Thoracic aorta (tissue), 2 donors: ENCODE data around the gene LMX1A. TPM values are rescaled to one million over a fixed set of nuclear protein-coding genes. Genes with fewer than 3 reads are reported as not detected.

ENCODE experiments used
- ATAC-seq: fragments of 150-250 bp; one replicate; pipeline ENCODE4 v1.8.0; 2017; ENCODE audit warnings: low read depth; ENCODE audit not compliant: insufficient number of reproducible peaks, low FRiP score
- DNase-seq: peaks from one replicate; pipeline ENCODE4 v3.0.0-alpha.2; 2020; ENCODE audit warnings: low spot score
- H3K27ac ChIP-seq, 2 donors: fragments of 200-600 bp; sonication (generic); 1 replicate in 1 of 2; 2 replicates in 1 of 2; pipeline ENCODE4 v1.5.1; 2016; ENCODE audit warnings: mild to moderate bottlenecking in 2 of 2, moderate library complexity in 2 of 2
- H3K27me3 ChIP-seq: fragments of 200-600 bp; sonication (generic); replicated peaks from 2 replicates; pipeline ENCODE4 v1.6.0; 2016; ENCODE audit warnings: mild to moderate bottlenecking; ENCODE audit not compliant: insufficient read depth
- H3K36me3 ChIP-seq: fragments of 200-600 bp; sonication (generic); one replicate; pipeline ENCODE4 v1.5.1; 2016
- H3K4me1 ChIP-seq, 2 donors: fragments of 200-600 bp; sonication (generic); 1 replicate in 1 of 2; 2 replicates in 1 of 2; pipeline versions ENCODE4 v1.5.1 to v1.6.0; 2016; ENCODE audit warnings: low read depth in 2 of 2, mild to moderate bottlenecking in 1 of 2; ENCODE audit not compliant: control insufficient read depth in 1 of 2
- H3K4me3 ChIP-seq: fragments of 200-600 bp; sonication (generic); 2 replicates; pipeline ENCODE4 v1.5.1; 2016; ENCODE audit warnings: mild to moderate bottlenecking
- H3K9me3 ChIP-seq: fragments of 200-600 bp; sonication (generic); 2 replicates; pipeline ENCODE4 v1.5.1; 2016
- total RNA-seq, 2 donors: library from RNA; depleted of rRNA; stranded (reverse); fragments of >200 nt; gene quantifications; one replicate each; pipeline versions ENCODE4 v1.1.0 to v1.2.3, GENCODE V29; 2016
- TF ChIP-seq, protein P1 (sequence below): fragments of 200-600 bp; sonication (generic); IDR thresholded peaks from one replicate; pipeline ENCODE4 v1.5.1; 2019; ENCODE audit warnings: antibody characterized with exemption

LMX1A gene
- total RNA-seq, 2 donors from 2014 or later, result 0.68 TPM; not detected in 1

DNA sequence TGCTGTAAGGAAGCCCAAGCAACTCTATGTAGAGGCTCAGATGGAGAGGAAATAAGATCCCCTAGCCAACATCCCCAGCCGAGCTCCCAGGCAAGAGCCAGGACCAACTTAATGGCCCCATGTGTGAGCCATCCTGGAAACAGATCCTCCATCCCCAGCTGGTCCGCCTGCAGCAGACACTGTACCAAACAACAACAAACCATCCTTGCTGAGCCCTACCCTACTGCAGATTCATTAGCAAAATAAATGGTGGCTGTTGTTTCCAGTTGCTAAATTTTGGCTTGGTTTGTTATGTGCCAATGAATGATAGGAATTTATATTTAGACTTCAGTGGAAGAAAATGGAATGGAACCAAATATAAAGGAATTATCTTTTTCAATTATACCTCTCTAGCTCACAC, 43.9 kb downstream of the LMX1A start:
- DNase-seq, result no peak
- H3K27me3 ChIP-seq, result no peaks in the 10 kb centered on the region
- no peak for ATAC-seq
- TF ChIP-seq, protein P1, sequence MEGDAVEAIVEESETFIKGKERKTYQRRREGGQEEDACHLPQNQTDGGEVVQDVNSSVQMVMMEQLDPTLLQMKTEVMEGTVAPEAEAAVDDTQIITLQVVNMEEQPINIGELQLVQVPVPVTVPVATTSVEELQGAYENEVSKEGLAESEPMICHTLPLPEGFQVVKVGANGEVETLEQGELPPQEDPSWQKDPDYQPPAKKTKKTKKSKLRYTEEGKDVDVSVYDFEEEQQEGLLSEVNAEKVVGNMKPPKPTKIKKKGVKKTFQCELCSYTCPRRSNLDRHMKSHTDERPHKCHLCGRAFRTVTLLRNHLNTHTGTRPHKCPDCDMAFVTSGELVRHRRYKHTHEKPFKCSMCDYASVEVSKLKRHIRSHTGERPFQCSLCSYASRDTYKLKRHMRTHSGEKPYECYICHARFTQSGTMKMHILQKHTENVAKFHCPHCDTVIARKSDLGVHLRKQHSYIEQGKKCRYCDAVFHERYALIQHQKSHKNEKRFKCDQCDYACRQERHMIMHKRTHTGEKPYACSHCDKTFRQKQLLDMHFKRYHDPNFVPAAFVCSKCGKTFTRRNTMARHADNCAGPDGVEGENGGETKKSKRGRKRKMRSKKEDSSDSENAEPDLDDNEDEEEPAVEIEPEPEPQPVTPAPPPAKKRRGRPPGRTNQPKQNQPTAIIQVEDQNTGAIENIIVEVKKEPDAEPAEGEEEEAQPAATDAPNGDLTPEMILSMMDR, result no peak
- H3K4me3 ChIP-seq, result no peak overlapping the region
- no peaks in the 10 kb centered on the region for H3K9me3 ChIP-seq
- H3K27ac ChIP-seq, result no peak overlapping the region
- no peaks in the 10 kb centered on the region for H3K36me3 ChIP-seq
- H3K4me1 ChIP-seq, result no peaks in the 10 kb centered on the region

DNA sequence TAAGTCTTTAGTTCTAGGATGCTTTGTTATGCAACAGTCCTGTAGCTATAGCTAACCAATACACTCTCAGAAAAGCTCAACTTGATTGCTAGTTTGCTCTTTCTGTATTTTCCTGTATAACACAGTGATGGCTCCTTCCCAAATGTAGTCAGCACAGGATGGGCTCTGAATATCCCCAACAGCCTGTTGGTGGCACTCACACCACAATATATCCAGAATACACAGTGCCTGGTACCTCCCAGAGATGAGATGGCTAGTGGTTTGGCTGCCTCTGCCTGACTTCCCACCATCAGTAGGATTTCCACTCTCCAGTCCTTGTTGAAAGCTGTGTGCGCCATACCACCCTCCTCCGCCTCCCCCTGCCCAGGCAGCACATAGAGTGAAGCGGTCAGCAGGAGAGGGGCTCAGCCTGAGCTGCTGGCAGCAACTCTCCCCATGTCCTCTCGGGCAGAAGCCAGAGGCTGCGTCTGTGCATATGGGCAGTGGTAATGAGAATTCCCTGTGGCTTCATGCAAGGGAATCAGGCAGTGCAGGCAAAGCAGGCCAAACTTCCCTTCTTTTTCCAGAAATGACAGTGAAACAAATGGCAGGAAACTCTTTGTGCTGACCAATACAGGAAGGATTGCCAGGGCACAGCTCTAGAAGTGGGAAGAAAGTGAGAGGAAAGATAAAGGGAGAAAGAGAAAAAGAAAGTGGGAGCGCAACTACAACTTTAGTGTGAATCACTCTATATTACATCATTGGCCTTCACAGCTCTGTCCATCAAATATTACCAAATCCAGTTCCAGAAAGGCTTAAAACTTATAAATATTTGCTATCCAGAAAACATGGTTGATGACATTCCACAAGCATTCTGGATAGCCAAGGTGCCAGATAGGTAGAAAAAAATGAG, 49.7 kb downstream of the LMX1A start:
- Histone ChIP-seq H3K27ac (no peak overlapping the region), H3K9me3 (no peaks in the 10 kb centered on the region), H3K4me3 (no peak overlapping the region), H3K4me1 (no peaks in the 10 kb centered on the region), H3K36me3 (no peaks in the 10 kb centered on the region), H3K27me3 (no peaks in the 10 kb centered on the region)
- no peak for DNase-seq
- TF ChIP-seq, protein P1, result no peak
- ATAC-seq, result no peak

DNA sequence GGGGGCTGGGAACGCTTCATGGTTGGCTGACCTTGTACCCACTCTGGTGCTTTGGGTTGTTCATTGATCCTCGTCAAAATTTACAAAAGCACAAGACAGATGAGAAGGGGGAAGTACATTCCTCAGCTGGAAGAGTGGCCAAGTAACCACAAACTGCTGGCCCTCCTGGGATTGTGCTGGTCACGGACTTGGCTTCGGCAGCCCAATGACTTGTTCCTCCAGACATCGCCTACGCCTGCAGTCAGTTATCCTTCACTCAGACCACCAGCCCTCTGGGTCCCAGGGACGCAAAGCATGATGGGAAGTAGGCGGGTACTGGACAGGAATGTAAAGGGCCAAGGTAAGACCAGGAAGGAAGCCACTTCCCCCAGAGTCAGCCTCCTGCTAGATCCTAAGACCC, 53.1 kb downstream of the LMX1A start:
- H3K9me3 ChIP-seq, result no peaks in the 10 kb centered on the region
- no peak for ATAC-seq
- DNase-seq, result no peak

DNA sequence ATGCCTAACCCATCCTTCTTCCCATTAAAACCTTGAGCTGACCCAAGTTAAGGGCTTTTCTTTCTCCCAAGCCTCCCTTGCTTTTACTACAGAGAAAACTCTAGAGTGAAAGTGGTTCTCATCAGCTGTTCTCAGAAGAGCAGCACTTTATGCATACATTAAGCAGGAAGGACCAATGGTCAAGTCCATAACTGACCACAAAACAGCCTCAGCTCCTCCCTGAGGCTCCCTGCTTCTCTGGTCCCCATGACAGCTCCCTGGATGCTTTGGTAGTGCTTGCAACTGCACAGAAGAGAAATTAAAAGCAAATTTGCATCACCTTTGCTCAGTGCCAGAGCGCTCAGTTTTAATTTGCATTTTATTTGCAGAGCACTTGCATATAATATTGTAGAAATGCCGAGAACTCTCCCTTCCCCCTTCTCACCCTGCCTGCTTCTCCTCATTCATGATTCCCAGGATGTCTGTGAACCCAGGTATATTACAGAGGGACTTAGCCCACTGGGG, 56.1 kb downstream of the LMX1A start:
- no peaks in the 10 kb centered on the region for H3K36me3 ChIP-seq
- H3K4me1 ChIP-seq, result no peaks in the 10 kb centered on the region
- no peak for ATAC-seq
- no peak overlapping the region for H3K4me3 ChIP-seq
- no peak overlapping the region for H3K27ac ChIP-seq
- H3K9me3 ChIP-seq, result no peaks in the 10 kb centered on the region
- no peak for DNase-seq
- H3K27me3 ChIP-seq, result no peaks in the 10 kb centered on the region
- TF ChIP-seq, protein P1, result no peak

More for the DNA sequence above, 53.1 kb downstream of the LMX1A start:
- Histone ChIP-seq H3K27ac (no peak overlapping the region), H3K27me3 (no peaks in the 10 kb centered on the region), H3K36me3 (no peaks in the 10 kb centered on the region), H3K4me3 (no peak overlapping the region), H3K4me1 (no peaks in the 10 kb centered on the region)
- TF ChIP-seq, protein P1, result no peak

DNA sequence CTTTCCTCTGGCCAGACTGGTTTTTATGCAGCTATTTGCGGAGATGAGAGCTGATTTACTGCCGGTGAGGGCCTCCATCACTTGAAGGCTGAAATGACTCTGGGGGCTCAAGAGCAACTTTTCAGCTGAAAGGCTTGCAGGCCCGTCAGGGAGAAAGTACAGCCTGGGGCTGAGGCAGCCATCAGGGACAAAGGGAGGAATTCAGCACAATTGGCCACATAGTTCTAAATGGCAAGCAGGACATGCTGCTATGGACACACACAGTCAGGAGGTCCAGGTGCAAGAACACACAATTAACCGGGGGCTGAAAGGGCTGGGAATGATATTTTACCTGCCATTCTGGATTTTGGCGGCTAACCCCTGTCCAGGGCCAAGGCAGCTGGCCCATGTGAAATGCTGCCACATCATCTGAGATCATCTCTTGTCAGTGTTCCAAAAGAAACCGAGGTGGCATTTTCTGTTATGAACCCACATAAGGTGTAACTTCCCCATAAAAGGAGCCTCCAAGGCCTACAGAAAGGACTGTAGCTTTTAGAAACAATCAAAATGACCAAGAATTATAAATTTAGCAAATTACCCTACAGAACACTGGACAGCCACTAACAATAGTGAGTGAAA, 58.2 kb downstream of the LMX1A start:
- DNase-seq (no peak), ATAC-seq (no peak)
- Histone ChIP-seq H3K4me1 (no peaks in the 10 kb centered on the region), H3K9me3 (no peaks in the 10 kb centered on the region), H3K36me3 (no peaks in the 10 kb centered on the region), H3K27me3 (no peaks in the 10 kb centered on the region), H3K4me3 (no peak overlapping the region), H3K27ac (no peak overlapping the region)
- TF ChIP-seq, protein P1, result no peak
